GM12878 (cell line): ENCODE data around the gene SBNO1. TPM values are rescaled to one million over a fixed set of nuclear protein-coding genes. Genes with fewer than 3 reads are reported as not detected.

Experiments
- ATAC-seq: fragments of 200-7000 bp; cut with Tn5 transposase; 3 replicates; pipeline ENCODE4 v1.9.1; 2020; ENCODE audit warnings: mild to moderate bottlenecking, moderate library complexity
- BruUV-seq: library from RNA; stranded (reverse); fragments of 400-500 nt; replicated peaks from 2 replicates; lab custom pipeline; 2021; lab: Mats Ljungman, UMichigan
- CTCF ChIA-PET: fragments of 300-600 bp; sonication (Branson Sonifier 250); formaldehyde crosslinking; extraction: SDS; loops from one replicate; lab custom pipeline; 2021; ENCODE audit warnings: inconsistent platforms; lab: Yijun Ruan, JAX
- POLR2A ChIA-PET: fragments of 350-600 bp; formaldehyde crosslinking; extraction: SDS; loops from one replicate; lab custom pipeline; 2021; ENCODE audit warnings: inconsistent platforms; lab: Charles Lee
- RAD21 ChIA-PET: fragments of 300-600 bp; sonication (Branson Sonifier 250); formaldehyde crosslinking; loops from one replicate; lab custom pipeline; 2023; ENCODE audit warnings: antibody characterized with exemption; ENCODE audit not compliant: unreplicated experiment; lab: Charles Lee
- SMC1A ChIA-PET: fragments of 300-600 bp; sonication (Branson Sonifier 250); formaldehyde crosslinking; loops from one replicate; lab custom pipeline; 2023; ENCODE audit not compliant: unreplicated experiment, uncharacterized antibody; lab: Charles Lee
- DNase-seq: peaks from one replicate; pipeline ENCODE4 v3.0.0-alpha.2; 2011; ENCODE audit warnings: low read depth, low spot score
- FAIRE-seq: peaks from 3 replicates; lab custom pipeline; 2011; peaks lifted over from hg19 to GRCh38; lab: Jason Lieb, UNC
- H2AFZ ChIP-seq: 2 replicates; pipeline ENCODE4 v1.6.0; 2011; ENCODE audit warnings: low read depth, low read length, control low read depth; ENCODE audit not compliant: control insufficient read depth
- H3K27ac ChIP-seq: 2 replicates; pipeline ENCODE4 v1.5.1; 2011; ENCODE audit warnings: control low read depth; ENCODE audit not compliant: control insufficient read depth, insufficient read depth
- H3K27me3 ChIP-seq, 2 experiments: replicated peaks in 1 of 2; 2 replicates each; pipeline versions ENCODE4 v1.6.0 to v1.6.1; 2011; ENCODE audit warnings: low read length in 1 of 2; ENCODE audit not compliant: control insufficient read depth in 2 of 2, insufficient read depth in 2 of 2
- H3K36me3 ChIP-seq, 2 experiments: 2 replicates each; pipeline ENCODE4 v1.5.1; 2011; ENCODE audit warnings: low read length in 1 of 2; ENCODE audit not compliant: control insufficient read depth in 2 of 2, insufficient read depth in 2 of 2
- H3K4me1 ChIP-seq: 2 replicates; pipeline ENCODE4 v1.6.1; 2011; ENCODE audit warnings: mild to moderate bottlenecking, low read length, moderate library complexity, mixed read lengths; ENCODE audit not compliant: control insufficient read depth, insufficient read depth
- H3K4me2 ChIP-seq: 2 replicates; pipeline ENCODE4 v1.6.0; 2011; ENCODE audit warnings: control low read depth; ENCODE audit not compliant: control insufficient read depth, insufficient read depth
- H3K4me3 ChIP-seq: fragments of 200-600 bp; sonication (generic); 2 replicates; pipeline ENCODE4 v1.5.1; 2016
- H3K79me2 ChIP-seq: 2 replicates; pipeline ENCODE4 v1.6.0; 2011; ENCODE audit warnings: low read length; ENCODE audit not compliant: control insufficient read depth, insufficient read depth
- H3K9ac ChIP-seq: 2 replicates; pipeline ENCODE4 v1.8.0; 2011; ENCODE audit warnings: low read length, control low read depth, mixed read lengths; ENCODE audit not compliant: control insufficient read depth, insufficient read depth
- H3K9me3 ChIP-seq: replicated peaks from 3 replicates; pipeline ENCODE4 v1.5.1; 2011; ENCODE audit warnings: mild to moderate bottlenecking, low read length; ENCODE audit not compliant: control insufficient read depth, insufficient read depth
- H4K20me1 ChIP-seq: 2 replicates; pipeline ENCODE4 v1.6.0; 2011; ENCODE audit not compliant: control insufficient read depth, insufficient read depth
- ASH2L ChIP-seq: fragments of 300-600, 200-600 bp; sonication (generic); IDR thresholded peaks from 2 replicates; pipeline ENCODE4 v1.6.1; 2017; ENCODE audit warnings: low read depth, mild to moderate bottlenecking, borderline replicate concordance
- BACH1 ChIP-seq: fragments of 450-650 bp; IDR thresholded peaks from 2 replicates; pipeline ENCODE4 v1.6.1; 2017; ENCODE audit warnings: mild to moderate bottlenecking, borderline replicate concordance
- BMI1 ChIP-seq: fragments of 450-650 bp; IDR thresholded peaks from 2 replicates; pipeline ENCODE4 v1.6.1; 2016; ENCODE audit warnings: mild to moderate bottlenecking, moderate library complexity, borderline replicate concordance
- ELK1 ChIP-seq: IDR thresholded peaks from 2 replicates; pipeline ENCODE4 v1.6.1; 2012; ENCODE audit warnings: low read depth, low read length, improper control_type of control experiment
- EP300 ChIP-seq, 2 experiments: fragments of 150-350 bp in 1 of 2; IDR thresholded peaks; 2 replicates each; pipeline ENCODE4 v1.6.1; 2011 to 2012; ENCODE audit warnings: low read depth in 2 of 2, low read length in 2 of 2, borderline replicate concordance in 1 of 2, improper control_type of control experiment in 1 of 2, inconsistent platforms in 1 of 2; ENCODE audit not compliant: control insufficient read depth in 1 of 2
- FOXK2 ChIP-seq: fragments of 450-650 bp; IDR thresholded peaks from 2 replicates; pipeline ENCODE4 v1.6.1; 2017; ENCODE audit warnings: mild to moderate bottlenecking, moderate library complexity
- GATAD2B ChIP-seq: fragments of 450-650 bp; conservative IDR thresholded peaks from 2 replicates; pipeline ENCODE4 v1.6.1; 2017; ENCODE audit warnings: low read depth, mild to moderate bottlenecking, moderate library complexity
- IRF3 ChIP-seq: fragments of 450-650 bp; IDR thresholded peaks from 2 replicates; pipeline ENCODE4 v1.6.1; 2014; ENCODE audit warnings: mild to moderate bottlenecking
- MEF2A ChIP-seq: IDR thresholded peaks from 2 replicates; pipeline ENCODE4 v1.6.1; 2011; ENCODE audit warnings: low read depth, mild to moderate bottlenecking, low read length, moderate library complexity; ENCODE audit not compliant: insufficient read depth
- MTA2 ChIP-seq: fragments of 450-650 bp; IDR thresholded peaks from 2 replicates; pipeline ENCODE4 v1.6.1; 2016; ENCODE audit warnings: low read depth, mild to moderate bottlenecking, moderate library complexity
- MYC ChIP-seq: IDR thresholded peaks from 2 replicates; pipeline ENCODE4 v1.6.1; 2011; ENCODE audit warnings: mild to moderate bottlenecking, low read length, moderate library complexity, inconsistent platforms; ENCODE audit not compliant: insufficient read depth, insufficient replicate concordance, insufficient read length, severe bottlenecking
- NBN ChIP-seq: fragments of 450-650 bp; IDR thresholded peaks from 2 replicates; pipeline ENCODE4 v1.6.1; 2016
- NFIC ChIP-seq: IDR thresholded peaks from 2 replicates; pipeline ENCODE4 v1.6.1; 2012; ENCODE audit warnings: low read depth, mild to moderate bottlenecking, inconsistent platforms, low read length, moderate library complexity
- SIN3A ChIP-seq: IDR thresholded peaks from 2 replicates; pipeline ENCODE4 v1.6.1; 2012; ENCODE audit warnings: low read depth, low read length, improper control_type of control experiment
- SMAD1 ChIP-seq: fragments of 450-650 bp; IDR thresholded peaks from 2 replicates; pipeline ENCODE4 v1.6.1; 2018; ENCODE audit warnings: mild to moderate bottlenecking, low read depth; ENCODE audit not compliant: partially characterized antibody
- SREBF1 ChIP-seq: IDR thresholded peaks from 2 replicates; pipeline ENCODE4 v1.6.1; 2012; ENCODE audit warnings: mild to moderate bottlenecking, low read length
- STAT1 ChIP-seq: fragments of 450-650 bp; conservative IDR thresholded peaks from 2 replicates; pipeline ENCODE4 v1.6.1; 2014; ENCODE audit warnings: antibody characterized with exemption, mild to moderate bottlenecking
- TCF3 ChIP-seq: IDR thresholded peaks from 2 replicates; pipeline ENCODE4 v1.6.1; 2012; ENCODE audit warnings: low read depth, mild to moderate bottlenecking, low read length, borderline replicate concordance; ENCODE audit not compliant: insufficient read depth
- YY1 ChIP-seq: IDR thresholded peaks from 2 replicates; pipeline ENCODE4 v1.6.1; 2011; ENCODE audit warnings: low read depth, mild to moderate bottlenecking, low read length
- whole genome bisulfite sequencing: methylation state at CpG from one replicate; pipeline ENCODE4 v1.1.6; 2016; ENCODE audit warnings: low lambda C conversion rate; ENCODE audit not compliant: insufficient replicate concordance, insufficient coverage; ENCODE audit errors: missing lambda C conversion rate; 5-methylcytosine and 5-hydroxymethylcytosine counted together
- in situ Hi-C: fragments of 300-500 bp; cut with MboI; formaldehyde crosslinking; loops from 9 replicates; pipeline ENCODE4 v1.14.3; 2018; ENCODE audit warnings: mixed read lengths
- intact Hi-C: fragments of 100-400 bp; cut with micrococcal nuclease; formaldehyde crosslinking; loops from one replicate; pipeline ENCODE4 v1.14.2; 2022; ENCODE audit not compliant: unreplicated experiment
- polyA plus RNA-seq, 11 experiments: library from polyadenylated mRNA; depleted of rRNA in 4 of 11; unstranded in 6 of 11; stranded (reverse) in 5 of 11; fragments of >200 nt; fragmentation: Nextera tagmentation in 4 of 11; fragmentation: Illumina TruSeq in 1 of 11; extraction: Ambion mirVana in 4 of 11; extraction: Trizol in 1 of 11; gene quantifications; 1 replicate in 1 of 11; 2 replicates in 10 of 11; pipeline versions ENCODE4 v1.2.1 to v1.2.3, GENCODE V29; 2011 to 2016; ENCODE audit warnings: inconsistent platforms in 2 of 11, missing spikeins in 2 of 11, low read depth in 1 of 11
- total RNA-seq, 4 experiments: library from RNA; depleted of rRNA in 3 of 4; stranded (reverse); fragments of >200 nt in 3 of 4; fragmentation: Illumina TruSeq in 1 of 4; extraction: Trizol in 1 of 4; gene quantifications; 2 replicates each; pipeline versions ENCODE4 v1.2.1 to v1.2.3, GENCODE V29; 2013 to 2021
- TF ChIP-seq, protein P1 (sequence below): fragments of 450-650 bp; IDR thresholded peaks from 2 replicates; pipeline ENCODE4 v1.6.1; 2017; ENCODE audit warnings: mild to moderate bottlenecking, low read depth, inconsistent platforms; ENCODE audit not compliant: poor library complexity, severe bottlenecking

The SBNO1 gene
- total and polyA plus RNA-seq, 10 of the 15 experiments (the other 5 are each of a cell fraction or from before 2014, with no cell fraction given), result 7.5 to 39.7 (median 20.9) TPM

GRCh38 chr12:123267991-123268843 lies 96.4 kb downstream of the SBNO1 start:
- Histone ChIP-seq H3K9ac (peak overlapping the region; percentile 42; the same call in 1 of the 2 replicates), H3K27ac (no peak overlapping the region; the same call in 1 of the 2 replicates), H3K27me3 (no peaks in the 10 kb centered on the region), H3K36me3 (no peaks in the 10 kb centered on the region; a peak in 2 of 4 replicates), H3K4me2 (peak overlapping the region; percentile 84), H3K79me2 (peaks cover 27% of the 10 kb centered on the region), H3K4me3 (no peak overlapping the region), H4K20me1 (no peaks in the 10 kb centered on the region), H2AFZ (peak overlapping the region; percentile 64), H3K4me1 (peaks cover 17% of the 10 kb centered on the region), H3K9me3 (no peaks in the 10 kb centered on the region)
- in situ Hi-C loops, result loop anchor here (5.0 kb wide), 1 partner anchor 314 kb away; the partner anchor contains the start of gene TMED2
- 69% methylated on average over 36 of the region's 36 CpGs for WGBS
- RAD21 ChIA-PET, result interaction anchor here (0.5 kb wide), 1 partner anchor 164 kb away, joined by 5 read pairs; no protein-coding TSS in a partner anchor
- CTCF ChIA-PET, result interaction anchor here (0.5 to 2.1 kb wide), 3 partner anchors 16 to 313 kb away, joined by 4 to 8 read pairs (median 5); no protein-coding TSS in a partner anchor
- ATAC-seq (no peak), FAIRE-seq (no peak), DNase-seq (no peak)
- intact Hi-C loops, result no loop called here
- SMC1A ChIA-PET, result no interaction called here
- no TSS peak for BruUV-seq
- POLR2A ChIA-PET, result interaction anchor here (0.5 to 1.3 kb wide), 2 partner anchors 36 to 192 kb away, joined by 3 to 5 read pairs; no protein-coding TSS in a partner anchor
- peak; percentile 78 for TF ChIP-seq TCF3
- TF ChIP-seq STAT1, result no peak
- TF ChIP-seq ASH2L, result no peak
- no peak for TF ChIP-seq MEF2A
- TF ChIP-seq SREBF1, result no peak
- no peak for TF ChIP-seq BACH1
- TF ChIP-seq, protein P1, sequence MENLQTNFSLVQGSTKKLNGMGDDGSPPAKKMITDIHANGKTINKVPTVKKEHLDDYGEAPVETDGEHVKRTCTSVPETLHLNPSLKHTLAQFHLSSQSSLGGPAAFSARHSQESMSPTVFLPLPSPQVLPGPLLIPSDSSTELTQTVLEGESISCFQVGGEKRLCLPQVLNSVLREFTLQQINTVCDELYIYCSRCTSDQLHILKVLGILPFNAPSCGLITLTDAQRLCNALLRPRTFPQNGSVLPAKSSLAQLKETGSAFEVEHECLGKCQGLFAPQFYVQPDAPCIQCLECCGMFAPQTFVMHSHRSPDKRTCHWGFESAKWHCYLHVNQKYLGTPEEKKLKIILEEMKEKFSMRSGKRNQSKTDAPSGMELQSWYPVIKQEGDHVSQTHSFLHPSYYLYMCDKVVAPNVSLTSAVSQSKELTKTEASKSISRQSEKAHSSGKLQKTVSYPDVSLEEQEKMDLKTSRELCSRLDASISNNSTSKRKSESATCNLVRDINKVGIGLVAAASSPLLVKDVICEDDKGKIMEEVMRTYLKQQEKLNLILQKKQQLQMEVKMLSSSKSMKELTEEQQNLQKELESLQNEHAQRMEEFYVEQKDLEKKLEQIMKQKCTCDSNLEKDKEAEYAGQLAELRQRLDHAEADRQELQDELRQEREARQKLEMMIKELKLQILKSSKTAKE, result no peak
- no peak for TF ChIP-seq SIN3A
- peak; percentile 67 for TF ChIP-seq YY1
- no peak for TF ChIP-seq ELK1
- no peak for TF ChIP-seq MTA2
- no peak for TF ChIP-seq EP300 (IDR thresholded peaks at IDR 0.05; ENCODE audit: borderline replicate concordance in 1 of 2, control insufficient read depth in 1 of 2, low read depth in 2 of 2, low read length in 2 of 2)
- no peak for TF ChIP-seq SMAD1
- TF ChIP-seq NBN, result no peak
- no peak for TF ChIP-seq MYC
- no peak for TF ChIP-seq FOXK2
- TF ChIP-seq BMI1, result no peak
- no peak for TF ChIP-seq NFIC
- TF ChIP-seq IRF3, result no peak
- TF ChIP-seq GATAD2B, result no peak
